GM18505 (cell line): ENCODE data around the gene SLC35E2B.
"Not testable (repeated sequence)": the region's sequence is repeated elsewhere in the genome, so short reads cannot be mapped to it uniquely, and the experiment has no call there.

Experiments
- ATAC-seq: cut with Tn5 transposase; IDR thresholded peaks from one replicate; pipeline ENCODE4 v1.9.1; 2021; ENCODE audit not compliant: unreplicated experiment
- POLR2A ChIP-seq: IDR thresholded peaks from 4 replicates; pipeline ENCODE4 v1.6.1; 2011; ENCODE audit warnings: borderline replicate concordance; ENCODE audit not compliant: insufficient read depth, insufficient read length; ENCODE audit errors: extremely low read depth

SLC35E2B gene

DNA sequence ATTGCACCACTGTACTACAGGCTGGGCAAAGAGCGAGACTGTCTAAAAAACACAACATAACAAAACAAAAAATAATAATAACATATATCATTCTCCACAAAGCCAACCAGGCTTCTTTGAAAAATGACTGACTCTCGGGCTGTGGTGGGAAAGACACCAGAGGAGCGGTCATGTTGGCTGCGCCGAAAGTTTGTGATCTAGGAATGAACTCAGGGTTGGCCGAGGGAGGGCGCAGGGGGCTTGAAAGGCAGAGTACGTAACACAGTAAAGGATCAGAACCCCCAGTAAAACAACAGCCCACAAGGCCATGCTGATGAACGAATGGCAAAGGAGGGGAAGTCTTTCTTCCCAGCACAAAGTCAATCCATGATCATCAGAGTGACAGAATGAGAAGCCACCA lies 4.7 kb downstream of the SLC35E2B start:
- TF ChIP-seq POLR2A, result no peak
- ATAC-seq, result no peak

DNA sequence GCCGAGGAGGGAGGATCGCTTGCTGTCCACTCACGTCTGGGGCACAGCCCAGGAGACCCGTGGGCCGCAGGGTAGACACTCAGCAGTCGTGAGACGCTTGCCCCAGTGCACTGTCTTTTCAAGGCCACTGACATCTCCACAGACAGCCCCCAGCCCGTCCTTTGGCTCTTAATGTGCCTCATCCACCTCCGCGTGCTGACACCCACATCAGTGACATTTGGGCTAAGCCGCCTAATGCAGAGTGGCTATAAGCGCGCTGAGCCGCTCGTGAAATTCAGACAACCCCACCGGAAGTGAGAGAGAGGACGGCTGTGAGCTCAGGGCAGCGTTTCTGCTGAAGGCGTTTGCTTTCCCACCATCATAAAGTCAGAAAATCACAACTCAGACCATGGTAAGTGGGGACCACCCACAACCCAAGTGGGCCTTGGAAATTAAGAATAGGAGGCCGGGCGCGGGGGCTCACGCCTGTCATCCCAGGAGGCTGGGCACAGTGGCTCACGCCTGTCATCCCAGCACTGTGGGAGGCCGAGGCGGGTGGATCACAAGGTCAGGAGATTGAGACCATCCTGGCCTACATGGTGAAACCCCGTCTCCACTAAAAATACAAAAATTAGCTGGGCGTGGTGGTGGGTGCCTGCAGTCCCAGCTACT lies 8.4 kb downstream of the SLC35E2B start:
- TF ChIP-seq POLR2A, result no peak
- ATAC-seq, result no peak

DNA sequence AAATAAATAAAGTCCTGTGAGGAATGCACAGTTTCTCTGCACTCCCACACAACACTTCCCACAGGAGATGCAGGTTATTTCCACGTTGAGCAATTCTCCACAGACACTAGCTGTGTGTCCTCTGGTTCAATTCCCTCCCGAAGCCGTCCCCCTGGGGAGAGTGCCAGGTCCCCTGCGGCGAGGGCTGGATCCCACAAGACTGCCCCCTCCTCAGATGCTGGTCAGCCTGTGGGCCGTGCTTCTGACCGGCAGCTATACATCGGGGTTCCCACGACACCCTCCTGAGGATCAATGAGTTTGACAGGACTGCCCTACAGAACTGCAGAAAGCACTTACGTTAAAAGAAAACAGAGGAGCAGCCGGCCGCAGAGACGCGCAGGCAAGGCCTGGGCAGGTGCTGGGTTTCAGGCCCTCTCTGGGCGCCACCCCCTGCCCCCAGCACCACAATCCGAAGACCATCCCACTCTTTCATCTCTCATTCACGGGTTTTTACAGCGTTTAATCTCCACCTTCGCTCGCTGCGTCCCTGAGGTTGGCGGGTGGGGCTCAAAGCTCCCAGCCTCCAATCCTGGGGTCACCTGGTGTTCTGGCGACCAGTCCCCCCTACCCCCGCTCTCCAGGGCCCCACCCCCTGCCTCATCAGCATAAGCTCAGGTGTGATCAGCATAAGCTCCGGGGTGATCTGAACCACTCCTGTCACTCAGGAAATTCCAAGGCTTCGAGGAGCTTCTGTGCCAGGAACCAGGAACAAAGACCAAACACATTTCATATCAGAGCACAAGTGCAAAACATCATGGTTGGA lies 9.3 kb downstream of the SLC35E2B start:
- TF ChIP-seq POLR2A, result no peak
- no peak for ATAC-seq

DNA sequence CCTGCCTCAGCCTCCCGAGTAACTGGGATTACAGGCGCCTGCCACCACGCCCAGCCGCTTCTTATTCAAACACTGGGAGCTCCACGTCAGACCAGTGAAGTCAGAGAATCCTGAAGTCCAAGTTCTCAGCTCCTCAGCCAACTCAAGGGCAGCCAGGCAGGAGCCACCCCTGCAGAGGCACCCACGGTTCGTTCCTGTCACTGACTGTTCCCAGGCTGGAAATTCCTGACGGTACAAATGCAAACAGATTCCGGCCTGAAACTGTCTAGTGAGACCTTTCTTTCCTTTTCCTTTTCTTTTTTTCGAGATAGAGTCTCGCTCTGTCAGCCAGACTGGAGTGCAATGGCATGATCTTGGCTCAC lies 11.7 kb downstream of the SLC35E2B start:
- ATAC-seq, result no peak
- no peak for TF ChIP-seq POLR2A

DNA sequence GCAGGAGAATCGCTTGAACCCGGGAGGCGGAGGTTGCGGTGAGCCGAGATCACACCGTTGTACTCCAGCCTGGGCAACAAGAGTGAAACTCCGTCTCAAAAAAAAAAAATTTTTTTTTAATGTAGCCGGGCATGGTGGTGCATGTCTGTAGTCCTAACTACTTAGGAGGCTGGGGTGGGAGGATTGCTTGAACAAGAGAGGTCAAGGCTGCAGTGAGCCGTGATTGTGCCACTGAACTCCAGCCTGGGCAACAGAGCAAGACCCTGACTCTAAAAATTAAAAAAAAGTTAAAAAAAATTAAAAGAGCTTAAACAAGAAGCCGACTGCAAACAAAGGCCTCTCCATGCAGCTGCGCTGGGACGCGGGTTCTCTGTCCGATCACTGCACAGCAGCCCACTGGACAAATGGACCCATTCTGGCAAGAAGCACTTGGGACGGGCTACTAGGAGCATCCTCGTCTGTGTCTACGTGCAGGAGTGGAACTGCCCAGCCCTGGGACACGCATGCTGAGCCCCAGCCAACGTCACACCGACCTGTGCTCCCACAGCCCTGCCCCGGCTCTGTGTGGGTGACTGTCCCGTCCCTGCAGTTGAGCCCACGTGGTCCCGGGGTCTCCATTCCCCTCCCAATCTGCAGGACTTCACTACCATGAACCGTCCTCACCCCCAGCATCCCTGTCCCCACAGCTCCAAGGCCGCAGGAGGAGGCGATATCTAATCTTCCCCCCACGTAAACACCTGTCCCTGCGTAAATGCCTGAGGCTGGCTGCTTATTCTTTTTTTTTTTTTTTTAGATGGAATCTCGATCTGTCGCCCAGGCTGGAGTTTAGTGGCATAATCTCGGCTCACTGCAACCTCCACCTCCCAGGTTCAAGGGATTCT lies 12.3 kb downstream of the SLC35E2B start:
- TF ChIP-seq POLR2A, result no peak
- ATAC-seq, result no peak

DNA sequence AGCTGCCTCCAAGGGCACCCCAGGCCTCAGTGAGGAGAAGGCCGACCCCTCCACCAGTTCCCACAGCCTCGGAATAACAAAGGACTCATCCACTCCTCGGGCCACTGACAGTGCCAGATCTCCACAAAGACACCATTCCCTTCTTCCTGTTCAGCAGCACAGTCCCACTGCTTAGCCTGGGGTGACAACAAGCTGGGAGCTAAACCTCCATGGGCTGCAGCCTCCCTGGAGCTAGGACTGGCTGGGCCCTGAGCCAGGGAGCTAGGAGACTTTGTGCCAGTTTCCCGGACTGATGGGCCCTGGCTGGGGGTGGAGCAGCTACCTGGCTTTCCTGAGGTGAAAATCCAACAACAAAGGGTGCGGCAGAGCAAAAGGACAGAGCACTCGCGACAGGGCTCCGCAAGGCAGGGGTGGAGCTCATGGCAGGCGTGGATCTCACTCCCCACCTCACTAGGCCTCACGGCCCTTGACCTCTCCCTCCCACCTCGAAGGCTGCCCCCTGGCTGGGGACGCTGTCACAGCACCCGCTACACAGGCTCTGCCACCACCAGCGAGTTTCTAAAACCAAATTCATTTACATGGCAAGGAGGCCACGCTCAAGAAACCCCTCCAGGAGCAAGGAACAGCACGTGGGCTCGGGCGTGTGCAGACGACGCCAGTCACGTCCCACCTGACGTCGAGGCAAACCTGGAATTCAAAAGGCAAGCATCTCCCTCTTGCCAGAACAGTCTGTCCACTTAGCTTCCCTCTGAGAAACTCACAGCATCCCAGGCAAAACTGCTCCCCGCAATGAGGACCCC lies 13.8 kb downstream of the SLC35E2B start:
- no peak for ATAC-seq
- no peak for TF ChIP-seq POLR2A

DNA sequence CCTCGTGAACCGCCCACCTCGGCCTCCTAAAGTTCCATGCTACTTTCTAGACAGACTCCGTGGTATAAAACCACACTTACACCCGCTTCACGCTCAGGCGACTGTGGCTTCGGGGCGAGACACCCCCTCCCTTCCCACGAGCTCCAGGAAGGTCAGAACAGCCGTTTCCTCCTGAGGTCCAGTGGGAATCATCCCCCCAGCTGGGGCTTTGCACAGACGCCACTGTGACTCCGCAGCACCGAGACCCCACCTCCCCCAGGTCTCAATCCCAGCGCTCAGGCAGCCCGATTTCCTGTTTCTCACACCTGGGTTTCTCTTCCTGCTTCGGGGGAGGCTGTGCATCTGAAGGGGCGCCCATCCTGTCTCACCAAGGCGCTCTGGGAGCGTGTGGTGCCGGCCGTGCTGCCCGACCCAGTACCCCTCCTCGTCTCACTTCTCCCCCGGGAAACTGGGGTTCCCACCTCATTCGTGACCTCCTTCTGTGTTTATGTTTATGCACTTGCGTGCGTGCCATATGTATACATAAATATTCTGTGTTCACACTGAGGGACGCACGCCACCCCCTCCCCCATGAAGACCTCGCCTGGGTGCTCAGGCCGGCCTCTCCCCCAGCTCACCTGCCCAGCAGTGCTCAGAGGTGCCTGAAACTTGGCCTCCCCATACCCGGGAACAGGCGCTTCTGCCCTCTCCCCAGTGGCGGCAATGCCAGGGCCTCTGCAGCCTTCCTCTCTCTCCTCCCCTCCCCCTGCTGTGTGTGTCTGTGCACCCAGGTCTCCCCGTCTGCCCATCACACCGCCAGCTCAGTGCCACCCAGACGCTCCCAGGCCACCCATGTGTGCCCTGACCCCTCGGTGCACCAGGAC lies 14.6 kb downstream of the SLC35E2B start:
- peak; percentile 53 for TF ChIP-seq POLR2A
- peak; percentile 60 for ATAC-seq

DNA sequence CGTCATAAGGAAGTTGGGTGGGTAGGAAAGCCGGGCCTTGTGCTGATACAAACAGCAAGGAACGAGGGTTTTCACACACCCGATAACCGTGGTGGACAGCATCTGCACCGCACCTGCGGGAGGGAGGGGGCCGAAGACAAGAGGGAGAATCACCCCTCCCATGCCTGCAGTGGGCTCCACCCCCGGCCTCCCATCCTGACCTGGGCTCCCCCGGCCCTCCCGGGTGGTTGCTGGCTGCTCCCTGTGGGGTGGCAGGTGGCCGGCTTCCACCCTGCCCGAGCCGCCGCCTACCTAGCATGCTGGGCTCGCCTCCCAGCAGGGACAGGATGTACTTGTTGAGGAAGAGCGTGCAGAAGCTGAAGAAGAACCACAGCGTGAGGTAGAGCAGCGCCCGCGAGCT lies 16.5 kb downstream of the SLC35E2B start:
- ATAC-seq, result not testable (repeated sequence)

DNA sequence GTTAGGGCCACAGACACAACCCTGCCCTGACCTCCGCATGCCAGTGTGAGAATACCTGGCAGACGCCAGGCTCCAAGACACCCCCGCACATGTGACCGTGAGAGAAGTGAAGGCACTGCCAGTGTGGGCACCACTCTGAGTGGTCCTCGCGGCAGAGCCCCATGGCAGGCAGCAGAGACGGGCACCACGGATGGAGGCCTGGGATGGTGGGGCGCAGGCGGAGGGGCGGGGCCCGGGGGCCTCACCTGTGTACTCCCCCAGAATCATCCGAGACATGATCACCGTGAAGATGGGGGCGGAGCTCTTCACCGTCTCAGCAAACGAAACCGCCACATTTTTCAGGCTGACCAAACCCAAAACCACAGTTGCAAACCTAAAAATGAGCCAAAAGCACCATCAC lies 17.4 kb downstream of the SLC35E2B start:
- not testable (repeated sequence) for ATAC-seq

DNA sequence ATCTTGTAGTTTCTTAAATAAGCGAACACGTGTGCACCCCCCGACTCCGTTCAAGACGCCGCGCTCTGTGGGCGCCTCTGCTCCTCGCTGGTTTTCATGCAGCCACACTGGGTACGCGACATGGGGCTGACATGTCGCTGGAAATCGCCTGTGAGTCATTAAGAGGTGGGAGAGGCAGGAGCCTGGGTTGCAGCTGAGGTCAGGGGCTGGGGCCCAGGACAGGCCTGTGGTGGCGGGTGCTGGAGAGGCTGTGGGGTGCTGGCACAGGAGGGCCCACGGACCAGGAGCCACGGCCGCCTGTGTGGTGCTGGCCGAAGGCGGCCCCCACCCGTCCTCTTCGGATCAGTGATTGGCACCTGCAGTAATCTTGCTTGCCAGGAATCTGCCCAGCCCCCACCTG lies 17.8 kb downstream of the SLC35E2B start:
- ATAC-seq, result not testable (repeated sequence)

DNA sequence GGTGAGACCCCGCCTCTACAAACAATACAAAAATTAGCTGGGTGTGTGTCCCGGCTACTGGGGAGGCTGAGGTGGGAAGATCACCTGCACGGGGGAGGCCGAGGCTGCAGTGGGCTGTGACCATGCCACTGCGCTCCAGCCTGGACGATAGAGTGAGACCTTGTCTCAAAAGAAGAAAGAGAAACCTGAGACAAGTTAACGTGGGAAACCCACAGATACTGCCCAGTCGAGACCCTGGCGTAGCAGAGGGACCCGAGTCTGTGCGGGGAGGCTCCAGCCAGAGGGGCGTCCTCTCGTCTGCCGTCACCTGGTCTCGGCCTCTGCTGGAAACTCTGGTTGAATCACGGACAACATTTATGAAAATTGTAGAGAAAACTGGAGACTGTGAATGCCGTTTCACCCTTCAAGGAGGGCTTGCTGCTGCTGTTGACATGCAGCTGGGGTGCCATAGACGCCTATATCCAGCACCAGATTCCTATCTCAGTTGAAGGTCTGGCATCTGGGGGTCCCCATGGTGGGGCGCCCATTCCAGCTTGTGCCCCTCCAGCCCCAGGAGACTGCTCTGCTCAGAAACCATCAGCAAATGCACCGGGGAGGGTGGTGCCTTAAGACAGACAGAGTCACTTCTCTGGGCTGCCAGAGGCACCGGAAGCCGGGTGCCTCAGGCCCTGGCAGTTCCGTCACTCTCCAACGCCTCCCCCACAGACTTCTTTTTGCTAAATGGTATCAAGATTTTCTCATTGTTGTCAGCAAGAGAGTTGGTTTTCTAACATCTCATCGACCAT lies 20.2 kb downstream of the SLC35E2B start:
- TF ChIP-seq POLR2A, result no peak
- ATAC-seq, result no peak
